VCaP (cell line): ENCODE measurements around the gene SLC7A4.
"Not testable (repeated sequence)": the region's sequence is repeated elsewhere in the genome, so short reads cannot be mapped to it uniquely, and the experiment has no call there.

Experiments used
- H3K27ac ChIP-seq: fragments of 450-650 bp; 2 replicates; pipeline ENCODE4 v1.5.1; 2017
- CTCF ChIP-seq: fragments of 450-650 bp; conservative IDR thresholded peaks from 2 replicates; pipeline ENCODE4 v1.5.1; 2017; ENCODE audit warnings: mild to moderate bottlenecking, moderate library complexity

SLC7A4 gene

DNA sequence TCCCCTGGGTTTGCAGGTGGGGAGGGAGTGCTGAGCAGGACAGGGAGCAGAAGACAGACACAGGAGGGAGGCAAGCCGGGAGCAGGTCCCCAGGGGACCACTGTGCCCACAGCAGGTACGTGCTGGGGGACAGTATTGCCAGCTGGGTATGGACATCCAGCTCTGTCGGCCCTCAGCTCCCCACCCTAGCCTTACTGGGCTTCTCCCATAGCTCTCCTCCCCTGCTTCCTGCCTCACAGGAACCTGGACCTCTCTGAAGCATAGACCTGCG lies 23.1 kb upstream of the SLC7A4 start:
- TF ChIP-seq CTCF = no peak
- no peak overlapping the region for H3K27ac ChIP-seq

DNA sequence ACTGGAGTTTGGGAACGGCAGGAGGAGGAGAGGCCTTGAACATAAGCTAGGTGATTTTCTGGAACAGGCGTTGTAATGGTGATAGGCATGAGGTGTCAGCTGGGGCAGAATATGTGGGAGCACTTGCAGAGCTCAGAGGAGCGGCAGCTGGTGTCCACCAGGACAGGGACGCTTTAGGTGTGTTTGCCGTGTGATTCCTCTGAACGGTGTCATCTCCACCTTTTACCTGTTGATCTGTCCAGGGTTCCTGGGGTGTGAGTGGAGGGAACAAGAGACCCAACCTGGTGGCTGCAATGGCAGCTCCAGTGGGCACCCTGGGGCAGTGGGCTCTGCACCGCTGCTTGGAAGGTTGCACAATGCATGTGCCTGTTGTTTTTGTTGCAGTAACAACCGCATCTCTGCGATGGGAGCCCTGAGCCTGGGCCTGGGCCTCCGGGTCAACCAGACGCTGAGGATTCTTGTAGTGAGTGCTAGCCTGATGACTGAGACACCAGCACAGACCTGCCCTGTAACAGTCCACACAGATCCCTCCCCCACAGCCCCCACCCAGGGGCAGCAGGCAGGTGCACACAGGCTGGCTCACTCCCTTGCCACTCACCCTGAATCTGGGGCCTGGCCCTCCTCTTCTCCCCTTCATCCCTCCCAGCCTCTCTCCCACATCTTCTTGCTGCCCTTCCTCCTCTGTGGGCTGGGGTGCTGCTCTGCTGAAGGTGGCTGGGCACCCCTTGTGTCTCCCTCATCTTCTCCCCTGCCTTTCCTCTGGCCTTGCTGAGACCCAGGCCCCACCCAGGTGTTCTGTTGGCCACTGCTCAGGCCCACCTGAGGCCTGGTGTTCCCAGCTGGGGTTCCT lies 22.6 kb upstream of the SLC7A4 start:
- no peak overlapping the region for H3K27ac ChIP-seq
- no peak for TF ChIP-seq CTCF

- H3K27ac ChIP-seq = no peak overlapping the region
- no peak for TF ChIP-seq CTCF
These were observed 21.8 kb upstream of the SLC7A4 start for GRCh38 chr22:21054046-21054713.

DNA sequence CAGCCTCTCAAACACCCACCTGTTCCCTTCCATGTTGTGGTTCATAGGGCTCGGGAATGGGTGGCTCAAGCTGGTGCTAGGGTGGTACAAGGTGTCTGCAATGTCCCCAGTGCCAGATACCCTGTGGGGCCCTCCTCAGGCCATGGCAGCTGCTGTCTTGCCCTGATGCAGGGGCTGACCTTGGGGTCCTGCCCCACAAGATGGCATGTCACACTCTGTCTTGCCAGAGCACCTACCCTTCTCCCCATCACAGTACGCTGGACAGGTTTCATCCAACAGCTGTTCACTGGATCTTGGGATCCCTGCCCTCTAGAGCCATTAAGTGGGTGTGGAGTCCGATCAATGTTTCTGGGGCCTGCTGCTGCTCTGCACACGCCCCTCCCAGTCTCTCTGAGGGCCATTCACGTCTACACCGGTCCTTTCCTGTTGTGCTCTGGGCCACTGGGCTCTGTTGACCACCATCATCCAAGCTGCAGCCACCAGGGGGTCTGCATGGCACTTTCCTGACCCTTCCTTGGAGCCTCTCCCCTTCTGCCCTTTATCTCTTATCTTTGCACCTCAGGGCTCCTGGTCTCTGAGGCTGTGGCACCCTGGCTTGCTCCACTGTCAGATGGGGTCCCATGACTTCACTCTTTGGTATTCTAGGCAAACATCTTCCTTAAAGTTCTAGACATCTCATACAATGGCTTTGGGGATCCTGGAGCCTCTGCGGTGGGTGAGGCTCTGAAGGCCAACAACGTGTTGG lies 20.5 kb upstream of the SLC7A4 start:
- TF ChIP-seq CTCF = no peak
- no peak overlapping the region for H3K27ac ChIP-seq

DNA sequence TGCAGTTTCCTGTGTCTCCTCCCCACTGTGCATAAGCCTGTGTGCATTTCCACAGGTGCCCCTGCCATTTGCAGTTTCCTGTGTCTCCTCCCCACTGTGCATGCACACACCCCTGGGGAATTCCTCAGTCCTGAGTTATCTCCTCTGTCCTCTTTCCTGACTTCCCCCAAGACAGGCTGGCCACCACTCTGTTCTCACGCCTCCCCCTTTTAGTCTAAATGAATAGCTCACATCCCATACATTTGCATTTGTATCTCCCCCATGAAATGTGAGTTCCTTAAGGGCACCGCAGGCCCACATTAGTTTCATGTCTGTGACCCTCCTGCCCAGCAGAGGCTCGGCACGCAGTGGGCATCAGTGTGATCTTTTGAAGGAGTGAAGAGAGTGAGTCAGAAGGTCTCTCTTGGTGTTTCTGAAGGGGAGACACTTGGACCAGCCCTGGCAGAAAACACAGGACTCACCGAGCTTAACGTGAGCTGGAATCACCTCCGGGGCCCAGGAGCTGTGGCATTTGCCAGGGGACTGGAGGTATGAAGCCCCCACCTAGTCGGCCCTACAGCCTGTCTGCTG lies 19.6 kb upstream of the SLC7A4 start:
- no peak overlapping the region for H3K27ac ChIP-seq
- no peak for TF ChIP-seq CTCF

- no peak for TF ChIP-seq CTCF
- no peak overlapping the region for H3K27ac ChIP-seq
These were observed 18.9 kb upstream of the SLC7A4 start for GRCh38 chr22:21051145-21051830.

- H3K27ac ChIP-seq = not testable (repeated sequence)
These were observed 16.6 kb upstream of the SLC7A4 start for GRCh38 chr22:21048965-21049364.

DNA sequence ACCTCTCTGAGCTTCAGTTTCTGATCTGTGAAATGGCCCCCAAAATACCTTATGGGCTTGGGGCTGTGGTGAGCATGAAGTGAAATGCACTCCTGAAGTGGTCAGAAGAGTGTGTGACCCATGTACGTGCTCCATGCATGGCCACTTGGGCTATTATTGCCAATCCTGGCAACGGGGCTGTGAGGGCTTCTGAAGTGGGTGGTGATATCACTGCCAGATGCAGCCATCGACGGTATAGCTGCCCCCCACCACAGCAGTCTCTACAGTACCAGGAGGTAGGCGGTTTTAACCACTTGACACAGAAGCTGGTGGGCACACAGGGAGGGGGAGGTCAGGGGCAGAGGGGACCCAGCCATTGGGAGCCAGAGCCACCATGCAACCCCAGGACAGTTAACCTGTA lies 16.1 kb upstream of the SLC7A4 start:
- H3K27ac ChIP-seq = not testable (repeated sequence)
